Activated CD8-positive, alpha-beta T cell treated with anti-CD3 and anti-CD28 coated beads for 36 hours (primary cell): ENCODE measurements around the gene XIRP1. TPM values are rescaled to one million over a fixed set of nuclear protein-coding genes. Genes with fewer than 3 reads are reported as not detected.

Experiments
- ATAC-seq: fragments of 200-7000 bp; cut with Tn5 transposase; one replicate; pipeline ENCODE4 v1.10.0; 2021; ENCODE audit warnings: mild to moderate bottlenecking, moderate library complexity
- CTCF ChIA-PET: fragments of 350-600 bp; sonication (Branson Sonifier 250); formaldehyde crosslinking; loops from one replicate; lab custom pipeline; 2021; ENCODE audit warnings: antibody characterized with exemption; lab: Charles Lee
- POLR2A ChIA-PET: fragments of 350-600 bp; sonication (Branson Sonifier 250); formaldehyde crosslinking; loops from one replicate; lab custom pipeline; 2021; ENCODE audit warnings: antibody characterized with exemption; lab: Charles Lee
- DNase-seq: peaks from one replicate; pipeline ENCODE4 v3.0.0-alpha.2; 2020
- H3K27ac Mint-ChIP-seq: one replicate; pipeline ENCODE4 v1.8.0; 2021; ENCODE audit warnings: mild to moderate bottlenecking, mixed read lengths
- H3K27me3 Mint-ChIP-seq: one replicate; pipeline ENCODE4 v1.8.0; 2021; ENCODE audit warnings: mixed read lengths
- H3K36me3 Mint-ChIP-seq: one replicate; pipeline ENCODE4 v1.8.0; 2021; ENCODE audit warnings: low read depth, mixed read lengths
- H3K4me1 Mint-ChIP-seq: one replicate; pipeline ENCODE4 v1.8.0; 2021; ENCODE audit warnings: low read depth, mixed read lengths
- H3K4me3 Mint-ChIP-seq: one replicate; pipeline ENCODE4 v1.8.0; 2021; ENCODE audit warnings: mild to moderate bottlenecking, moderate library complexity, mixed read lengths
- H3K9me3 Mint-ChIP-seq: one replicate; pipeline ENCODE4 v1.8.0; 2021; ENCODE audit warnings: mixed read lengths
- intact Hi-C: fragments of 100-400 bp; cut with micrococcal nuclease; formaldehyde crosslinking; loops from one replicate; pipeline ENCODE4 v1.10.0; 2022
- total RNA-seq, 2 experiments: library from RNA; stranded (reverse); gene quantifications; one replicate each; pipeline ENCODE4 v1.2.3, GENCODE V29; 2021
- TF ChIP-seq, protein P1 (sequence below): fragments of 200-600 bp; IDR thresholded peaks from one replicate; pipeline ENCODE4 v1.8.0; 2022; ENCODE audit warnings: antibody characterized with exemption, mild to moderate bottlenecking

Gene XIRP1
- total RNA-seq, 2 experiments from 2014 or later = 2.5 TPM

DNA sequence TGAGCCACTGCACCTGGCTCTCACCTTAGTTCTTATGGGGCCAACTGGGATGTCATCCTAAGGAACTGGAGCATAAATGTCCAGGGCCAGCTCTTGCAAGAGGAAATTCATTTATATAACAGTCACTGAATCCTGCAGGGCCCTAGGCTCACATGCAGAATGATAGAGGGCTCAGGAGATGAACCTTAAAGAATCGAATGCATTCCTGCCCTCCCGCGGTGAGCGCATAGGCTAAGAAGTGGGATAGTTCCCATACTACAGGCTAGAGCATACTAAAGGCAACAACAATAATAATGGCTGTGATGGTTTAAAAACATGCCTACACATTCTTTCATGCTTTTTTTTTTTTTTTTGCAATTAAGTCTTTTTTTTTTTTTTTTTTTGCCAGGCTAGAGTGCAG, 21.9 kb downstream of the XIRP1 start:
- no peak for ATAC-seq
- ChIA-PET POLR2A (interaction anchor here (1.5 kb wide), 1 partner anchor 24 kb away, joined by 3 read pairs; no protein-coding TSS in a partner anchor), CTCF (interaction anchor here (0.9 to 1.7 kb wide), 2 partner anchors 118 to 122 kb away, joined by 5 to 6 read pairs; no protein-coding TSS in a partner anchor)
- Mint-ChIP-seq H3K4me1 (peaks cover 19% of the 10 kb centered on the region), H3K27ac (no peak overlapping the region), H3K27me3 (no peaks in the 10 kb centered on the region), H3K9me3 (no peaks in the 10 kb centered on the region), H3K36me3 (no peaks in the 10 kb centered on the region), H3K4me3 (no peak overlapping the region)
- intact Hi-C loops = no loop called here
- TF ChIP-seq, protein P1, sequence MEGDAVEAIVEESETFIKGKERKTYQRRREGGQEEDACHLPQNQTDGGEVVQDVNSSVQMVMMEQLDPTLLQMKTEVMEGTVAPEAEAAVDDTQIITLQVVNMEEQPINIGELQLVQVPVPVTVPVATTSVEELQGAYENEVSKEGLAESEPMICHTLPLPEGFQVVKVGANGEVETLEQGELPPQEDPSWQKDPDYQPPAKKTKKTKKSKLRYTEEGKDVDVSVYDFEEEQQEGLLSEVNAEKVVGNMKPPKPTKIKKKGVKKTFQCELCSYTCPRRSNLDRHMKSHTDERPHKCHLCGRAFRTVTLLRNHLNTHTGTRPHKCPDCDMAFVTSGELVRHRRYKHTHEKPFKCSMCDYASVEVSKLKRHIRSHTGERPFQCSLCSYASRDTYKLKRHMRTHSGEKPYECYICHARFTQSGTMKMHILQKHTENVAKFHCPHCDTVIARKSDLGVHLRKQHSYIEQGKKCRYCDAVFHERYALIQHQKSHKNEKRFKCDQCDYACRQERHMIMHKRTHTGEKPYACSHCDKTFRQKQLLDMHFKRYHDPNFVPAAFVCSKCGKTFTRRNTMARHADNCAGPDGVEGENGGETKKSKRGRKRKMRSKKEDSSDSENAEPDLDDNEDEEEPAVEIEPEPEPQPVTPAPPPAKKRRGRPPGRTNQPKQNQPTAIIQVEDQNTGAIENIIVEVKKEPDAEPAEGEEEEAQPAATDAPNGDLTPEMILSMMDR = no peak
- no peak for DNase-seq

DNA sequence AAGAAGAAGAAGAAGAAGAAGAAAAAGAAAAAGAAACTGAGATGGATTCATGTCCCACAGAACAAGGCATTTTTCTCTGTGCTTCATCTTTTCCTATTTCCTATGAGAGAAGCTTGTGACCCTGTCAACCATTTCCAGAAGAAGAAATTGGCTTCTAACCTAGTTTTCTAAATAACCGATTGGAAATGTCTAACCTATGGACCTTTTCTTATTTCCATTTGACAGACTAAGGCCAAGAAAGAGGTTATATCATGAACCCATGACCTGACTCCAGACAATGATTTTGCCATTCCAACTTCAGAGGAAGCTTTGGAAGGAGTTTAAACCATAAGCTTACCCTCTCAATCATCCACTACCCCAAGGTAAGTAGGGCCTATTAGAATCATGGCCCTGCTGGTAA, 22.7 kb downstream of the XIRP1 start:
- intact Hi-C loops = no loop called here

DNA sequence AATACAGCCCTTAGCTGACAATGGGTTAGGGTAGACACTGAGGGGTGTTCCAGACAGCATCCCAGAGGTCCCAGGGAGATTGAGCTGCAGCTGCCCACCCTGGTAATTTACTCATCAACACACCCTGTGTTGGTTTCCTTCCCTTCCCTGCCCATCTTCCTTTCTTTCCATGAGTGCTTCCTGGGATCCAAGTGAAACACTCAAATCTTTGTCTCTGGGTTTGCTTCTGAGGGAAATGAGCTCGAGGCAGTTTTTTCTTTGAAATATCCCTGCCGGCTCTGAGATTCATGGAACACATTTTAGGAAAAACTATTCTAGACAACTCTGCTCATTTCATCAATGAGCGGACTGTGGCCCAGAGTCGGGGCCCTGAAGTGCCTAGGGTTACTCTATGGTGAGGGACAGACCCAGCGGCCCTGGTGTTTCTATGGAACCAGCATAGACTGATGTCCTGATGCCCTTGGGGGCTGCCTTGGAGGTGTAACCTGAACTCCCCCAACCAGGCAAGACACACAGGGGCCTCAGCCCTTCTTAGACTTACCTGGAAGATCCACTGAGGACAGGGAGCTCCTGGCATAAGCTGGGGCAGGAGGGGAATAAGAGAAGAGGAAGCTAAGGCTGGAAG, 24.1 kb downstream of the XIRP1 start:
- no peaks in the 10 kb centered on the region for H3K36me3 Mint-ChIP-seq
- no peaks in the 10 kb centered on the region for H3K9me3 Mint-ChIP-seq
- no peak overlapping the region for H3K27ac Mint-ChIP-seq
- intact Hi-C loops = no loop called here
- ChIA-PET CTCF (interaction anchor here (1.1 to 3.1 kb wide), 3 partner anchors 8 to 120 kb away, joined by 4 to 14 read pairs (median 5); partner anchors contain the start of gene XIRP1), POLR2A (interaction anchor here (1.3 kb wide), 1 partner anchor 27 kb away, joined by 5 read pairs; no protein-coding TSS in a partner anchor)
- H3K4me3 Mint-ChIP-seq = no peak overlapping the region
- TF ChIP-seq, protein P1 = no peak
- ATAC-seq (no peak), DNase-seq (no peak)
- peaks cover 20% of the 10 kb centered on the region for H3K4me1 Mint-ChIP-seq
- H3K27me3 Mint-ChIP-seq = no peaks in the 10 kb centered on the region

More for the DNA sequence above, 22.7 kb downstream of the XIRP1 start:
- POLR2A ChIA-PET = interaction anchor here (0.6 to 1.5 kb wide), 2 partner anchors 12 to 23 kb away, joined by 3 to 4 read pairs; no protein-coding TSS in a partner anchor
- TF ChIP-seq, protein P1 = no peak
- Mint-ChIP-seq H3K27ac (no peak overlapping the region), H3K9me3 (no peaks in the 10 kb centered on the region), H3K36me3 (no peaks in the 10 kb centered on the region), H3K4me1 (peaks cover 20% of the 10 kb centered on the region), H3K27me3 (no peaks in the 10 kb centered on the region), H3K4me3 (no peak overlapping the region)
- DNase-seq (no peak), ATAC-seq (no peak)
- CTCF ChIA-PET = interaction anchor here (0.9 to 1.7 kb wide), 2 partner anchors 119 to 123 kb away, joined by 5 to 6 read pairs; no protein-coding TSS in a partner anchor

DNA sequence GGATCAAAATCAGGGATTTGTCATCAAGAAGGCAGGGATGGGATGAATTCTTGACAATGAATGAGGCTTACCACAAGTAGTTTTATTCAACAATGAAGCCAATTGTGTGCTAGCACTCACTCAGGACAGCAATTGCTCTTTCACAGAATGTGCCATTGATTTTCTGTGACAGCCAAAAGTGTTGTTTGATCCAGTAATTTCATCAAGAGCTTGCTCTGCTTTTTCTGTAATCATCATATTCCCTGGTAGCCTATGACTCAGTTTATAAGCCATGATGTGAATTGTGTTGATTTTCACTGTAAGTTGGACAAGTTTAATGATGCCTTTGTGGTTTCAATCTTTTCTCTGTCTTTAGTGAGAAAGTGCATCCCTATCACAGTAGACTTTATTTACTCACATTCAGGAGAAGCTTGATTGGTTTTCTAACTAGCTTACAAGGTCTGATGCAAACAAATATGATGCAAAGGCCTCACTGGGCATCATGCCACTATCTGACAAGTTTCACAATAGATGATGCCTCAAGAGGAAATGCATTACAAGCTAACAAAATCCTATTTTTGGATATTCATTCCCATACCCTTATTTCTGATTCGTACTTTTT, 25.4 kb downstream of the XIRP1 start:
- POLR2A ChIA-PET = interaction anchor here (0.8 to 1.5 kb wide), 3 partner anchors 10 to 61 kb away, joined by 3 to 5 read pairs (median 4); no protein-coding TSS in a partner anchor
- Mint-ChIP-seq H3K27ac (no peak overlapping the region), H3K4me1 (peaks cover 18% of the 10 kb centered on the region), H3K36me3 (no peaks in the 10 kb centered on the region), H3K4me3 (no peak overlapping the region), H3K27me3 (no peaks in the 10 kb centered on the region), H3K9me3 (no peaks in the 10 kb centered on the region)
- TF ChIP-seq, protein P1 = no peak
- ATAC-seq = no peak
- intact Hi-C loops = no loop called here
- CTCF ChIA-PET = interaction anchor here (1.4 to 3.1 kb wide), 2 partner anchors 9 to 121 kb away, joined by 5 to 14 read pairs; no protein-coding TSS in a partner anchor
- DNase-seq = peak; percentile 5
